GM23338 (cell line): ENCODE measurements around the gene ARMC9.

Experiments
- POLR2AphosphoS5 ChIP-seq: IDR thresholded peaks from 2 replicates; pipeline ENCODE4 v1.6.1; 2016; ENCODE audit warnings: antibody characterized with exemption, low read depth
- REST ChIP-seq: IDR thresholded peaks from one replicate; pipeline ENCODE4 v1.6.1; 2018; ENCODE audit warnings: antibody characterized with exemption; ENCODE audit not compliant: unreplicated experiment
- TF ChIP-seq, protein P1 (sequence below), 2 experiments: fragments of 200-600 bp in 1 of 2; sonication (generic) in 1 of 2; conservative IDR thresholded peaks; 2 replicates each; pipeline versions ENCODE4 v1.5.1 to v1.6.1; 2016 to 2017; ENCODE audit warnings: antibody characterized with exemption in 2 of 2, low read depth in 2 of 2, mild to moderate bottlenecking in 2 of 2, moderate library complexity in 1 of 2

- TF ChIP-seq, protein P1, sequence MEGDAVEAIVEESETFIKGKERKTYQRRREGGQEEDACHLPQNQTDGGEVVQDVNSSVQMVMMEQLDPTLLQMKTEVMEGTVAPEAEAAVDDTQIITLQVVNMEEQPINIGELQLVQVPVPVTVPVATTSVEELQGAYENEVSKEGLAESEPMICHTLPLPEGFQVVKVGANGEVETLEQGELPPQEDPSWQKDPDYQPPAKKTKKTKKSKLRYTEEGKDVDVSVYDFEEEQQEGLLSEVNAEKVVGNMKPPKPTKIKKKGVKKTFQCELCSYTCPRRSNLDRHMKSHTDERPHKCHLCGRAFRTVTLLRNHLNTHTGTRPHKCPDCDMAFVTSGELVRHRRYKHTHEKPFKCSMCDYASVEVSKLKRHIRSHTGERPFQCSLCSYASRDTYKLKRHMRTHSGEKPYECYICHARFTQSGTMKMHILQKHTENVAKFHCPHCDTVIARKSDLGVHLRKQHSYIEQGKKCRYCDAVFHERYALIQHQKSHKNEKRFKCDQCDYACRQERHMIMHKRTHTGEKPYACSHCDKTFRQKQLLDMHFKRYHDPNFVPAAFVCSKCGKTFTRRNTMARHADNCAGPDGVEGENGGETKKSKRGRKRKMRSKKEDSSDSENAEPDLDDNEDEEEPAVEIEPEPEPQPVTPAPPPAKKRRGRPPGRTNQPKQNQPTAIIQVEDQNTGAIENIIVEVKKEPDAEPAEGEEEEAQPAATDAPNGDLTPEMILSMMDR (conservative IDR thresholded peaks at IDR 0.05; ENCODE audit: low read depth in 2 of 2) = no peak
- TF ChIP-seq REST = no peak
- no peak for TF ChIP-seq POLR2AphosphoS5
Measured at GRCh38 chr2:231257763-231258162, 59.3 kb downstream of the ARMC9 start.
